WERI-Rb-1 (cell line): Measurements from ENCODE around the gene NXN.

Source experiments
- DNase-seq: peaks from one replicate; pipeline ENCODE4 v3.0.0-alpha.2; 2020
- H3K27ac ChIP-seq: fragments of 250-450 bp; sonication (Bioruptor Pico); 2 replicates; pipeline ENCODE4 v1.5.1; 2020; ENCODE audit warnings: mild to moderate bottlenecking, moderate library complexity
- H3K27me3 ChIP-seq: fragments of 250-450 bp; sonication (Bioruptor Pico); 2 replicates; pipeline ENCODE4 v1.5.1; 2021; ENCODE audit warnings: mild to moderate bottlenecking, low read depth, moderate library complexity; ENCODE audit not compliant: insufficient read depth, severe bottlenecking
- H3K36me3 ChIP-seq: fragments of 250-450 bp; sonication (Bioruptor Pico); 2 replicates; pipeline ENCODE4 v1.5.1; 2020; ENCODE audit warnings: mild to moderate bottlenecking, moderate library complexity
- H3K4me3 ChIP-seq: 2 replicates; pipeline ENCODE4 v1.5.1; 2011; ENCODE audit warnings: low read depth, mild to moderate bottlenecking, control low read depth, low read length
- H3K9me3 ChIP-seq: fragments of 250-450 bp; sonication (Bioruptor Pico); 2 replicates; pipeline ENCODE4 v1.5.1; 2021; ENCODE audit warnings: mild to moderate bottlenecking, moderate library complexity; ENCODE audit not compliant: severe bottlenecking
- CTCF ChIP-seq: IDR thresholded peaks from 2 replicates; pipeline ENCODE4 v1.5.1; 2011; ENCODE audit warnings: low read depth, mild to moderate bottlenecking, control low read depth, inconsistent platforms, low read length

Gene NXN

GRCh38 chr17:1022278-1023024 is 42.9 kb upstream of the NXN start:
- H3K27me3 ChIP-seq, result no peaks in the 10 kb centered on the region

DNA sequence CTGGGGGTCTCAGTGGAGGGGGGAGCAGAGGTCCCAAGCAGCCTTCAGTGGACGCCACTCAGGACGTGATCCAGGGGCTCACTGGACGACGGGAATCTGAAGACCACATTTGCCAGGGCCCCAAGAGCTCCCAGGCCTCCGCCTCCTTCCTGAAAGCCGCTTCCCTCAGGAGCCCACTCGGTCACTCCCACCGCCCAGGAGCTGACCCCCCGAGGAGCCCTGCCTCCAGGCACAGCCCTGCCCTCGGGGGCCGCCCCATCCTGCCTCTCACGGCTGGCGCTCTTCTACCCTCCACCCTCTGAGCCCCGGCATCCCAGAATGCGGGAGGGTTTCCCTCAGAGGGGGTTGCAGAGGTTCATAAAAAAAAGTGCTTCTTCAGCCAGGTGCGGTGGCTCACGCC is 41.6 kb upstream of the NXN start:
- TF ChIP-seq CTCF, result no peak
- no peaks in the 10 kb centered on the region; the same call in 1 of the 2 replicates for H3K36me3 ChIP-seq
- H3K27ac ChIP-seq, result no peak overlapping the region

More at GRCh38 chr17:1022278-1023024, 42.9 kb upstream of the NXN start:
- Histone ChIP-seq H3K27ac (no peak overlapping the region), H3K36me3 (no peaks in the 10 kb centered on the region; the same call in 1 of the 2 replicates), H3K9me3 (no peaks in the 10 kb centered on the region), H3K4me3 (no peak overlapping the region)
- no peak for DNase-seq
- TF ChIP-seq CTCF, result no peak

GRCh38 chr17:1019451-1019850 is 39.9 kb upstream of the NXN start:
- Histone ChIP-seq H3K9me3 (no peaks in the 10 kb centered on the region), H3K27ac (0 out of 2 replicates have a peak overlapping the region, but pooled peaks have one; percentile 36), H3K4me3 (no peak overlapping the region), H3K27me3 (no peaks in the 10 kb centered on the region), H3K36me3 (no peaks in the 10 kb centered on the region; the same call in 1 of the 2 replicates)
- no peak for TF ChIP-seq CTCF
- DNase-seq, result no peak

More for the DNA sequence above, 41.6 kb upstream of the NXN start:
- H3K9me3 ChIP-seq, result no peaks in the 10 kb centered on the region
- no peaks in the 10 kb centered on the region for H3K27me3 ChIP-seq
- DNase-seq, result no peak
- H3K4me3 ChIP-seq, result no peak overlapping the region

GRCh38 chr17:1018547-1018946 is 39.0 kb upstream of the NXN start:
- no peak overlapping the region for H3K4me3 ChIP-seq
- TF ChIP-seq CTCF, result no peak
- no peaks in the 10 kb centered on the region; the same call in 1 of the 2 replicates for H3K36me3 ChIP-seq
- H3K27ac ChIP-seq, result no peak overlapping the region
- no peaks in the 10 kb centered on the region for H3K9me3 ChIP-seq
- DNase-seq, result no peak
- no peaks in the 10 kb centered on the region for H3K27me3 ChIP-seq

DNA sequence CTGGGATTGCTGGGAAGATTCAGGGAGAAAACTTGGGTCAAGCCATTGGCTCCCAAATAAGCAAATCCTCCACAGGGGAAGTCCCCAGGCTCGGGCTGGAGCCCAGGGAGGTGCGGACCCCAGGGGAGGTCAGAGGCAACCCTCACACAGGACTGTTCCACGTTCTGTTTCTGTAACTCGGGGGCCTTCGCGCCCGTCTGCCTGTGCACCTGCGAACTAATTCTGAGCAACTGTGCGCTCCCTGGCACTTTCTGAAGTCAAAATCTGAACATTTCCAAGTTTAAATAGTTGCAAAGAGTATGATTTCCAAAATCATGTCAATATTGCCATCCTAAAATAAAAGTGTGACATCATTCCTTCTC is 34.1 kb upstream of the NXN start:
- DNase-seq, result no peak
- TF ChIP-seq CTCF, result no peak
- H3K36me3 ChIP-seq, result peaks cover 21% of the 10 kb centered on the region
- H3K9me3 ChIP-seq, result no peaks in the 10 kb centered on the region
- no peak overlapping the region for H3K27ac ChIP-seq
- no peaks in the 10 kb centered on the region for H3K27me3 ChIP-seq
- no peak overlapping the region for H3K4me3 ChIP-seq
